Measurements from ENCODE around the gene ALDH1L1.

Gene ALDH1L1

DNA sequence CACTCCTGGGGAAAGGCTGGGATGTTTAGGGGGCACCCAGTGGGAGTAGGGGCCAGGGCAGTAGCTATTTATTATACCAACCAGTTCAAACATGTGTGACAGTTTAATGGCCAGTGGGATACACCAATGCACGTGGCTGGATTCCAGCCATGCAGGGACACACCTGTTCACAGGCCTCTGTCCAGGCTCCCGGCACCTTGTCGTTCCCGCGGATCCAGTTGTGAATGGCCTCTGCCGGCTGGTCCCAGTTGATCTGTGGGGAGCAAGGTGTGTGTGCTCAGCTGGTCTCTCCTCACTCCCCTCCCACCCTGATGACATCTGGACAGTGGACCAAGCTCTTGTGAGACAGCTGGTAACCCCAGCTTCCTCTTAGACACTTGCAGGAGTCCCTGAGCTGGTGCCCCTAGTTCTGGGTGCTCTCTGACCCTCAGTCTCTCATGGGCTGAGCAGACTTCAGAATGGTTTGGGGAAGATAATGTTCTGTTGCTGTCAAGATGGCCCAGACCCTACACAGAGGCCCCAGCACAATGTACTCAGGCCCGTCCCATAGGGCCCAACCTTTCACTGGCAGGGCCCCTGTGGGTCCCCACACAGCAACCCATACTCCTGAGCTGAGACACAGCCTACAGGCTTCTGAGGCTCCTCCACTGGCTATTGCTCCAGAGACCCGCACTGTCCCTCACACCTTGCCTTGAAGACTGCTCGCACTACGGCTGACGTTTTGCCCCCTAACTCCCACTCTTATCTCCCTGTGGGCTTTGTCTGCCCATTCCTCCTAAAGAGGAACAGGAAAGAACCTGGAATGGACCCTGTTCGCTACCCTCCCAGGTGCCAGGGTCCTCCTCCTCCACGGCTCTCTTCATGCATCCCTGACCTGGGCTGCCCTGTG, 25.8 kb downstream of the ALDH1L1 start:
- Histone ChIP-seq H4K91ac (ENCODE audit: low read depth, low read length) (no peak overlapping the region), H2BK12ac (ENCODE audit: low read length) (no peak overlapping the region), H3K9ac (ENCODE audit: low read length) (no peak overlapping the region), H4K12ac (ENCODE audit: low read depth, low read length) (no peak overlapping the region), H3K4me3 (ENCODE audit: low read depth, low read length) (no peak overlapping the region), H3K9me3 (ENCODE audit: insufficient read depth, low read depth, low read length) (peaks cover 2% of the 10 kb centered on the region), H3K79me1 (ENCODE audit: low read length) (no peaks in the 10 kb centered on the region), H2BK120ac (ENCODE audit: insufficient read depth, low read length, poor library complexity) (no peak overlapping the region), H3K4ac (ENCODE audit: low read depth, low read length) (no peak overlapping the region), H4K8ac (ENCODE audit: low read depth, low read length) (no peak overlapping the region), H3K18ac (ENCODE audit: low read length) (no peak overlapping the region), H3K79me2 (ENCODE audit: control insufficient read depth, insufficient read depth, low read length, poor library complexity) (no peaks in the 10 kb centered on the region), H2BK5ac (ENCODE audit: low read depth, low read length, poor library complexity) (no peak overlapping the region), H2AFZ (ENCODE audit: insufficient read depth, low read length, poor library complexity) (no peak overlapping the region), H3K4me2 (ENCODE audit: low read length) (no peak overlapping the region), H3K23ac (ENCODE audit: low read length) (no peak overlapping the region), H3K27ac (ENCODE audit: low read depth, low read length) (no peak overlapping the region), H3K4me1 (ENCODE audit: control insufficient read depth in 1 of 2, insufficient read depth in 2 of 2, low read length in 2 of 2) (peaks cover 0 to 2% of the 10 kb centered on the region in 2 experiments), H2AK5ac (ENCODE audit: low read length) (no peak overlapping the region), H3K36me3 (ENCODE audit: control insufficient read depth in 1 of 2, insufficient read depth in 2 of 2, low read length in 2 of 2) (no peaks in the 10 kb centered on the region), H3K14ac (ENCODE audit: low read length) (no peak overlapping the region), H3K27me3 (ENCODE audit: insufficient read depth, low read length) (no peaks in the 10 kb centered on the region)
- no peak for DNase-seq
- no CpG with 5 or more reads among the region's 13 CpGs for WGBS (ENCODE audit: extremely low coverage, insufficient coverage, insufficient read length)

DNA sequence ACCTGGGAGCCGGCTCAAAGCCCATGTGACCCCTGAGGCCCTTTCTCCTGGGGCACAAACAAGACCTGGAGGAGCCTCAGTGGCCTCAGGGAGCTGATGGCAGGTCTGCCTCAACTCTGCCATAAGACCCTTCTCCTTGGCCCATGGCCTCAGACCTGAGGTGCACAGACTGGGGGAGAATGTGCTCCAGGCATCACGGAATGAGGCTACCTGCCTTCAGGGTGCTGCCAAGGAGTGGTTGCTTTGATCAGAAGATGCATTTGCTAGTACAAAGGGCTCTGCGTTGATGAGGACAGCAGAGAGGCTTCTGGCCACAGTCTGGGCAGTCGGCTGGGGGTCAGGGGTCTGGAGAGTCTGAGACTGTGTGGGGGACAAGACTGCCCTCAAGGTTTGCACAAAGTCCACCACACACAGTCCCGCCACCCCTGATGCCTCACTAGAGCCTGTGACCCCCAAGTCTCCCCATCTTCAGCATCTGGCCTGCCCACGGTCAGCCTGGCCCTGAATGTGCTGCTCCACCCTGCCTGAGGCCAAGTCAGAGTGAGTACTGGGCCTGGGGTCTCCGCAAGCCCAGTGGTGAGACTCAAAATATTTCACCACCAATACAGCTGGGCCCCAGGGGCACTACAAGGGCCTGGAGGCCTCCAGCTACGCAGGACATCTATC, 26.6 kb downstream of the ALDH1L1 start:
- Histone ChIP-seq H3K23ac (ENCODE audit: low read length) (no peak overlapping the region), H3K4me1 (ENCODE audit: control insufficient read depth in 1 of 2, insufficient read depth in 2 of 2, low read length in 2 of 2) (peaks cover 0 to 2% of the 10 kb centered on the region in 2 experiments), H3K9ac (ENCODE audit: low read length) (no peak overlapping the region), H3K4me2 (ENCODE audit: low read length) (no peak overlapping the region), H3K4me3 (ENCODE audit: low read depth, low read length) (no peak overlapping the region), H3K27ac (ENCODE audit: low read depth, low read length) (no peak overlapping the region), H2AFZ (ENCODE audit: insufficient read depth, low read length, poor library complexity) (no peak overlapping the region), H2BK120ac (ENCODE audit: insufficient read depth, low read length, poor library complexity) (no peak overlapping the region), H3K14ac (ENCODE audit: low read length) (no peak overlapping the region), H2BK5ac (ENCODE audit: low read depth, low read length, poor library complexity) (no peak overlapping the region), H4K8ac (ENCODE audit: low read depth, low read length) (no peak overlapping the region), H2AK5ac (ENCODE audit: low read length) (no peak overlapping the region), H3K9me3 (ENCODE audit: insufficient read depth, low read depth, low read length) (peaks cover 2% of the 10 kb centered on the region), H3K79me1 (ENCODE audit: low read length) (no peaks in the 10 kb centered on the region), H3K79me2 (ENCODE audit: control insufficient read depth, insufficient read depth, low read length, poor library complexity) (no peaks in the 10 kb centered on the region), H2BK12ac (ENCODE audit: low read length) (no peak overlapping the region), H3K18ac (ENCODE audit: low read length) (no peak overlapping the region), H3K27me3 (ENCODE audit: insufficient read depth, low read length) (no peaks in the 10 kb centered on the region), H3K4ac (ENCODE audit: low read depth, low read length) (no peak overlapping the region), H4K12ac (ENCODE audit: low read depth, low read length) (no peak overlapping the region), H4K91ac (ENCODE audit: low read depth, low read length) (no peak overlapping the region), H3K36me3 (ENCODE audit: control insufficient read depth in 1 of 2, insufficient read depth in 2 of 2, low read length in 2 of 2) (no peaks in the 10 kb centered on the region)
- no CpG with 5 or more reads among the region's 8 CpGs for WGBS (ENCODE audit: extremely low coverage, insufficient coverage, insufficient read length)
- DNase-seq, result no peak

DNA sequence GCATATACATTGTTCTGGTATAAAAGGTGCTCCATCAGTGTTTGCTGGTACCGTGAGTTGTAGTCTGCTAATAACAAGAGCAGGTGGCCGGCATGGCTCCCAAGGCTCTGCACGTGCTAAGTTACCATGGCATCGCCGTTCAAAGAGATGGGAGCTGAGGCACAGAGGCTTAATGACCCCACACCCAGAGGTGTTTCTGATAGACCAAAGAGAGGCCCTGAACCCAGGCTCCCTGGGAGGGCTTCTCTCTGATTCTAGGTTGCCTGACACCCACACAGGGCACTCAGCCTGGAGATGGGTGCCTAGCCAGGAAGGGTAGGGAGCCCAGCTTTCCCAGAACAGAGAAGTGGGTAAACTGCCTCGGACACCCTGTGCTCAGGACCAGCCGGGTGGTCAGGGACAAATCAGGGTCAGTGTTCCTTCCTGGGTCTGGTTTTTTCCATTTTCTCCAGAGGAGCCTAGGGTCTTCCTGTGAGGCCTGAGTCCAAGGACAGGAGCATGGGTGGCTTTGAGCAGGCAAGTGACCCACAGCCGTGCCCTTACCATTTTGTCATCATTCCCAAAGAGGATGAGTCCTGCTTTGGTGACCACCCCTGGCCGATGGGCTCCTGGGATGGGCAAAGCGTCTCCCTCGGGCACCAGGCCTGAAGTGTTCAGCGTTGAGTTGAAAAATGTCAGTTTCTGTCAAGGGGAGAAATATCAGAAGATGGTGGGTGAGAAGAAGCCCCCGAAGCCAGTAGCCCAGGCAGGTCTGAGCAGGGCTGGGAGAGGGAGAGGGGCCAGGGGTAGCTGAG, 27.3 kb downstream of the ALDH1L1 start:
- no peak overlapping the region for H2AK5ac ChIP-seq (ENCODE audit: low read length)
- no CpG with 5 or more reads among the region's 13 CpGs for WGBS (ENCODE audit: extremely low coverage, insufficient coverage, insufficient read length)

DNA sequence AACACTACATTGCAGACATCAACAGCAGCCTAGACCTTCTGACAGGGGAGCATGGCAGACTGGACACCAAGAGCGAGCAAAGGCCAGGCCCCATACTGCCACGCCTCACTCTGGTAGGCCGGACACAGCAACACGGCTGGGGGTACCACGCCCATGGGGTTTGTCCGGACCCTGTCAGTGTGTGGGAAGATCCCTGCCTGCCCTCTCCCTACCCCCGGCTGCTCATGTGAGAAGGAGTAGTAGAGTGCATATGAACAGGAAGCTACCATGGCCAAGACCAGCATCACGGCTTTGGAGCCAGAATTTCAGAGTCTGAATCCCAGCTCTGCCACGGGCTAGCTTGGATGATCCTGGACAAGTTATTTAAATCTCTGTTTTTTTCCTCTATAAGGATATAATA, 27.9 kb downstream of the ALDH1L1 start:
- no peak overlapping the region for H4K8ac ChIP-seq (ENCODE audit: low read depth, low read length)
- no peaks in the 10 kb centered on the region for H3K4me1 ChIP-seq (ENCODE audit: control insufficient read depth in 1 of 2, insufficient read depth in 2 of 2, low read length in 2 of 2)
- no peak overlapping the region for H2BK5ac ChIP-seq (ENCODE audit: low read depth, low read length, poor library complexity)
- no peak overlapping the region for H4K12ac ChIP-seq (ENCODE audit: low read depth, low read length)
- no peak overlapping the region for H3K9ac ChIP-seq (ENCODE audit: low read length)
- no peaks in the 10 kb centered on the region for H3K79me1 ChIP-seq (ENCODE audit: low read length)
- H4K91ac ChIP-seq (ENCODE audit: low read depth, low read length), result no peak overlapping the region
- H3K79me2 ChIP-seq (ENCODE audit: control insufficient read depth, insufficient read depth, low read length, poor library complexity), result no peaks in the 10 kb centered on the region
- no peak overlapping the region for H2BK120ac ChIP-seq (ENCODE audit: insufficient read depth, low read length, poor library complexity)
- peaks cover 2% of the 10 kb centered on the region for H3K9me3 ChIP-seq (ENCODE audit: insufficient read depth, low read depth, low read length)
- no peak overlapping the region for H3K4me3 ChIP-seq (ENCODE audit: low read depth, low read length)
- H3K23ac ChIP-seq (ENCODE audit: low read length), result no peak overlapping the region
- H2BK12ac ChIP-seq (ENCODE audit: low read length), result no peak overlapping the region
- no peak overlapping the region for H3K27ac ChIP-seq (ENCODE audit: low read depth, low read length)
- DNase-seq, result no peak
- no peaks in the 10 kb centered on the region for H3K27me3 ChIP-seq (ENCODE audit: insufficient read depth, low read length)
- H3K4me2 ChIP-seq (ENCODE audit: low read length), result no peak overlapping the region
- H3K14ac ChIP-seq (ENCODE audit: low read length), result no peak overlapping the region
- WGBS (ENCODE audit: extremely low coverage, insufficient coverage, insufficient read length), result no CpG with 5 or more reads among the region's 9 CpGs
- H2AFZ ChIP-seq (ENCODE audit: insufficient read depth, low read length, poor library complexity), result no peak overlapping the region
- no peak overlapping the region for H3K18ac ChIP-seq (ENCODE audit: low read length)
- no peak overlapping the region for H2AK5ac ChIP-seq (ENCODE audit: low read length)
- H3K36me3 ChIP-seq (ENCODE audit: control insufficient read depth in 1 of 2, insufficient read depth in 2 of 2, low read length in 2 of 2), result no peaks in the 10 kb centered on the region
- H3K4ac ChIP-seq (ENCODE audit: low read depth, low read length), result no peak overlapping the region

More for the DNA sequence above, 27.3 kb downstream of the ALDH1L1 start:
- Histone ChIP-seq H2BK120ac (ENCODE audit: insufficient read depth, low read length, poor library complexity) (no peak overlapping the region), H3K27ac (ENCODE audit: low read depth, low read length) (no peak overlapping the region), H3K4me1 (ENCODE audit: control insufficient read depth in 1 of 2, insufficient read depth in 2 of 2, low read length in 2 of 2) (no peaks in the 10 kb centered on the region), H2BK5ac (ENCODE audit: low read depth, low read length, poor library complexity) (no peak overlapping the region), H3K4me2 (ENCODE audit: low read length) (no peak overlapping the region), H4K12ac (ENCODE audit: low read depth, low read length) (no peak overlapping the region), H3K9me3 (ENCODE audit: insufficient read depth, low read depth, low read length) (peaks cover 2% of the 10 kb centered on the region), H3K79me1 (ENCODE audit: low read length) (no peaks in the 10 kb centered on the region), H3K14ac (ENCODE audit: low read length) (no peak overlapping the region), H3K9ac (ENCODE audit: low read length) (no peak overlapping the region), H3K23ac (ENCODE audit: low read length) (no peak overlapping the region), H3K18ac (ENCODE audit: low read length) (no peak overlapping the region), H2AFZ (ENCODE audit: insufficient read depth, low read length, poor library complexity) (no peak overlapping the region), H2BK12ac (ENCODE audit: low read length) (no peak overlapping the region), H3K79me2 (ENCODE audit: control insufficient read depth, insufficient read depth, low read length, poor library complexity) (no peaks in the 10 kb centered on the region), H4K8ac (ENCODE audit: low read depth, low read length) (no peak overlapping the region), H4K91ac (ENCODE audit: low read depth, low read length) (no peak overlapping the region), H3K36me3 (ENCODE audit: control insufficient read depth in 1 of 2, insufficient read depth in 2 of 2, low read length in 2 of 2) (no peaks in the 10 kb centered on the region), H3K4ac (ENCODE audit: low read depth, low read length) (no peak overlapping the region), H3K4me3 (ENCODE audit: low read depth, low read length) (no peak overlapping the region), H3K27me3 (ENCODE audit: insufficient read depth, low read length) (no peaks in the 10 kb centered on the region)
- no peak for DNase-seq
